NCI-H128 (cell line): ENCODE measurements around the gene PLXDC2.
"Not testable (repeated sequence)": the region's sequence is repeated elsewhere in the genome, so short reads cannot be mapped to it uniquely, and the experiment has no call there.

ENCODE experiments used
- DNase-seq: peaks from one replicate; lab custom pipeline; 2025; ENCODE audit not compliant: unreplicated experiment; lab: John Stamatoyannopoulos, UW

PLXDC2 gene

GRCh38 chr10:20173046-20173445 is 356.8 kb downstream of the PLXDC2 start:
- no peak for DNase-seq

GRCh38 chr10:20175719-20176118 is 359.5 kb downstream of the PLXDC2 start:
- no peak for DNase-seq

GRCh38 chr10:20180766-20181165 is 364.5 kb downstream of the PLXDC2 start:
- DNase-seq: no peak

- no peak for DNase-seq
Measured at GRCh38 chr10:20181434-20181833, 365.2 kb downstream of the PLXDC2 start.

GRCh38 chr10:20185116-20185515 is 368.9 kb downstream of the PLXDC2 start:
- DNase-seq: no peak

GRCh38 chr10:20191392-20191791 is 375.2 kb downstream of the PLXDC2 start:
- DNase-seq: not testable (repeated sequence)

- no peak for DNase-seq
Measured at GRCh38 chr10:20195076-20195475, 378.8 kb downstream of the PLXDC2 start.

- no peak for DNase-seq
Measured at GRCh38 chr10:20200758-20201157, 384.5 kb downstream of the PLXDC2 start.

GRCh38 chr10:20202337-20202736 is 386.1 kb downstream of the PLXDC2 start:
- DNase-seq: no peak

GRCh38 chr10:20207653-20208052 is 391.4 kb downstream of the PLXDC2 start:
- no peak for DNase-seq

GRCh38 chr10:20209098-20209497 is 392.9 kb downstream of the PLXDC2 start:
- DNase-seq: not testable (repeated sequence)

- DNase-seq: no peak
Measured at GRCh38 chr10:20215547-20216152, 399.4 kb downstream of the PLXDC2 start.

GRCh38 chr10:20221356-20221755 is 405.1 kb downstream of the PLXDC2 start:
- no peak for DNase-seq

- DNase-seq: no peak
Measured at GRCh38 chr10:20228729-20229128, 412.5 kb downstream of the PLXDC2 start.

GRCh38 chr10:20232079-20232705 is 416.0 kb downstream of the PLXDC2 start:
- no peak for DNase-seq

- DNase-seq: no peak
Measured at GRCh38 chr10:20233423-20233822, 417.2 kb downstream of the PLXDC2 start.

- DNase-seq: no peak
Measured at GRCh38 chr10:20234579-20234978, 418.3 kb downstream of the PLXDC2 start.

- no peak for DNase-seq
Measured at GRCh38 chr10:20237091-20237570, 420.9 kb downstream of the PLXDC2 start.

GRCh38 chr10:20237586-20237985 is 421.4 kb downstream of the PLXDC2 start:
- DNase-seq: no peak

GRCh38 chr10:20240643-20241042 is 424.4 kb downstream of the PLXDC2 start:
- DNase-seq: no peak

GRCh38 chr10:20247454-20247853 is 431.2 kb downstream of the PLXDC2 start:
- DNase-seq: no peak

- DNase-seq: no peak
Measured at GRCh38 chr10:20247891-20248708, 431.9 kb downstream of the PLXDC2 start.
